Breast epithelium (tissue), 4 donors: ENCODE results near the gene LIPC. TPM values are rescaled to one million over a fixed set of nuclear protein-coding genes. Genes with fewer than 3 reads are reported as not detected.

Source experiments
- DNase-seq, 2 donors: peaks; one replicate each; pipeline ENCODE4 v3.0.0-alpha.2; 2019; ENCODE audit warnings: low spot score in 2 of 2
- H3K27ac ChIP-seq, 2 donors: fragments of 200-600 bp; sonication (generic) in 1 of 2; one replicate each; pipeline ENCODE4 v1.5.1; 2016 to 2019; ENCODE audit warnings: mild to moderate bottlenecking in 1 of 2
- H3K27me3 ChIP-seq, 2 donors: fragments of 200-600 bp; sonication (generic) in 1 of 2; one replicate each; pipeline versions ENCODE4 v1.5.1 to v1.6.0; 2017 to 2019; ENCODE audit warnings: control low read depth in 1 of 2, mild to moderate bottlenecking in 1 of 2
- H3K36me3 ChIP-seq: fragments of 200-600 bp; one replicate; pipeline ENCODE4 v1.5.1; 2019
- H3K4me1 ChIP-seq, 2 donors: fragments of 200-600 bp; sonication (generic); one replicate each; pipeline ENCODE4 v1.5.1; 2016 to 2019; ENCODE audit warnings: control low read depth in 1 of 2
- H3K4me3 ChIP-seq, 3 donors: fragments of 200-600 bp; sonication (generic); 1 replicate in 2 of 3; 2 replicates in 1 of 3; pipeline ENCODE4 v1.5.1; 2016 to 2019; ENCODE audit warnings: mild to moderate bottlenecking in 3 of 3, moderate library complexity in 2 of 3
- H3K9me3 ChIP-seq, 2 donors: fragments of 200-600 bp; sonication (generic) in 1 of 2; one replicate each; pipeline ENCODE4 v1.5.1; 2016 to 2019; ENCODE audit warnings: control low read depth in 1 of 2
- POLR2A ChIP-seq: fragments of 450-650 bp; IDR thresholded peaks from one replicate; pipeline ENCODE4 v1.6.1; 2016; ENCODE audit warnings: antibody characterized with exemption, mild to moderate bottlenecking, moderate library complexity
- POLR2AphosphoS5 ChIP-seq, 3 donors: sonication (generic); formaldehyde crosslinking; IDR thresholded peaks; one replicate each; pipeline ENCODE4 v1.6.1; 2017; ENCODE audit warnings: antibody characterized with exemption in 3 of 3
- intact Hi-C: fragments of 100-400 bp; cut with DNase I; formaldehyde crosslinking; loops from one replicate; pipeline ENCODE4 v1.15.1; 2023; ENCODE audit warnings: low total_unique reads
- total RNA-seq, 3 donors: library from RNA; depleted of rRNA; stranded (reverse); fragments of >200 nt; gene quantifications; one replicate each; pipeline ENCODE4 v1.1.0, GENCODE V29; 2016
- TF ChIP-seq, protein P1 (sequence below), 3 donors: fragments of 450-650 bp; IDR thresholded peaks; one replicate each; pipeline ENCODE4 v1.5.1; 2016 to 2017; ENCODE audit warnings: antibody characterized with exemption in 3 of 3, mild to moderate bottlenecking in 3 of 3, moderate library complexity in 3 of 3

The LIPC gene
- total RNA-seq, 3 donors from 2014 or later = 0.15 to 0.80 TPM; not detected in 1

- H3K27me3 ChIP-seq = no peaks in the 10 kb centered on the region
- H3K27ac ChIP-seq = no peak overlapping the region
- no peaks in the 10 kb centered on the region for H3K4me1 ChIP-seq
- DNase-seq = no peak
- intact Hi-C loops = no loop called here
- no peaks in the 10 kb centered on the region for H3K36me3 ChIP-seq
- H3K9me3 ChIP-seq = no peaks in the 10 kb centered on the region
- no peak overlapping the region for H3K4me3 ChIP-seq
- TF ChIP-seq, protein P1, sequence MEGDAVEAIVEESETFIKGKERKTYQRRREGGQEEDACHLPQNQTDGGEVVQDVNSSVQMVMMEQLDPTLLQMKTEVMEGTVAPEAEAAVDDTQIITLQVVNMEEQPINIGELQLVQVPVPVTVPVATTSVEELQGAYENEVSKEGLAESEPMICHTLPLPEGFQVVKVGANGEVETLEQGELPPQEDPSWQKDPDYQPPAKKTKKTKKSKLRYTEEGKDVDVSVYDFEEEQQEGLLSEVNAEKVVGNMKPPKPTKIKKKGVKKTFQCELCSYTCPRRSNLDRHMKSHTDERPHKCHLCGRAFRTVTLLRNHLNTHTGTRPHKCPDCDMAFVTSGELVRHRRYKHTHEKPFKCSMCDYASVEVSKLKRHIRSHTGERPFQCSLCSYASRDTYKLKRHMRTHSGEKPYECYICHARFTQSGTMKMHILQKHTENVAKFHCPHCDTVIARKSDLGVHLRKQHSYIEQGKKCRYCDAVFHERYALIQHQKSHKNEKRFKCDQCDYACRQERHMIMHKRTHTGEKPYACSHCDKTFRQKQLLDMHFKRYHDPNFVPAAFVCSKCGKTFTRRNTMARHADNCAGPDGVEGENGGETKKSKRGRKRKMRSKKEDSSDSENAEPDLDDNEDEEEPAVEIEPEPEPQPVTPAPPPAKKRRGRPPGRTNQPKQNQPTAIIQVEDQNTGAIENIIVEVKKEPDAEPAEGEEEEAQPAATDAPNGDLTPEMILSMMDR (IDR thresholded peaks at IDR 0.05) = no peak
- TF ChIP-seq POLR2A (no peak), POLR2AphosphoS5 (IDR thresholded peaks at IDR 0.05) (no peak)
Observed at GRCh38 chr15:58503139-58504027, 71.6 kb downstream of the LIPC start.

DNA sequence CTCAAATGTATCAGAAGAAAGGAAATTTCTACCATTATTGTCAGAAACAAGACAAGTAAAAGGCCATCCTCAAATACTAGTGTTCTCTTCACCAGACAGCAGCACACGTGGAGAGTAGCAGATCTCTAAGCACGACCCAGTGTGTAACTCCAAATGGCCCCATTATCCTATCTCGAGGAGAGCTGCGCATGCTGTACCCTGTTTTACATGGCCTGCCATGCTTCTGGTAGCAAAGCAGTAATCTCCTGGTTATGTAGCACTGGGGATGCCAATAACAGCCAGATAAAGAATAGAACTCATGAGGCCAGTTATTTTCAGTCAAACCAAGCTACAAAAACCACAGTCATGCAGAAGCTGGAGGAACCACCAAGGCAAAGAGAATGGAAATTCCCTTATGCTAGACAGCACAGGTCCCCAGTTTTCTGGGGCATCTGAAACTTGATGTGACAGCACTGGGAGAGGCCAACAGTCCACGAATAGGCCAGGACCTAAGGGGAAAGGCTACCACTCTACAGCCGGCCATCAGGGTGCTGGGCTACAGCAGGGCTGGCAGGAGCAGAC lies 73.0 kb downstream of the LIPC start:
- DNase-seq = no peak

DNA sequence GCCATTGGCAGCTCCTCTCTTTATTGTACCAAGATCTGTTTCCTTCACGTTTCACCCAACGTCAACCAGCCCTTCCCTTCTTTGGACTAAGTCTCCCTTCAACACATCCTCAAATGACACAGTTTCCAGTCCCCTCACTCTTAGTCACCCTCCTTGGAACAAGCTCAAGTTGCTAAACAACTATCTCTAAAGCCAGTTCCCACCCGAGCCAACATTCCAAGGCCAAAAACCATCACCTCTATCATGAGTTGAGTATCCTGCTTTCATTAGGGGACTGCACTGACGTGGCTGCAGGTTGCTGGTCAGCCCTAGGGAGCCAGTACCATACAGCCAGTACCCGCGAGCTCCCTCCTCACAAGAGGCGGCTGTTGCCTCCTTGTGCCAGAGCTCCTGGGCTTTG lies 73.8 kb downstream of the LIPC start:
- H3K4me1 ChIP-seq = no peaks in the 10 kb centered on the region
- H3K4me3 ChIP-seq = no peak overlapping the region
- no peak for DNase-seq
- intact Hi-C loops = no loop called here
- H3K27me3 ChIP-seq = no peaks in the 10 kb centered on the region
- TF ChIP-seq POLR2A (no peak), POLR2AphosphoS5 (IDR thresholded peaks at IDR 0.05) (no peak)
- TF ChIP-seq, protein P1 (IDR thresholded peaks at IDR 0.05) = no peak
- no peaks in the 10 kb centered on the region for H3K9me3 ChIP-seq
- no peaks in the 10 kb centered on the region for H3K36me3 ChIP-seq
- H3K27ac ChIP-seq = peak overlapping the region in 1 of 2 donors; percentile 67

More for the DNA sequence above, 73.0 kb downstream of the LIPC start:
- intact Hi-C loops = no loop called here
- H3K36me3 ChIP-seq = no peaks in the 10 kb centered on the region
- no peaks in the 10 kb centered on the region for H3K9me3 ChIP-seq
- no peak overlapping the region for H3K4me3 ChIP-seq
- no peaks in the 10 kb centered on the region for H3K27me3 ChIP-seq
- no peaks in the 10 kb centered on the region for H3K4me1 ChIP-seq
- TF ChIP-seq, protein P1 (IDR thresholded peaks at IDR 0.05) = no peak
- TF ChIP-seq POLR2A (no peak), POLR2AphosphoS5 (IDR thresholded peaks at IDR 0.05) (no peak)
- no peak overlapping the region for H3K27ac ChIP-seq

DNA sequence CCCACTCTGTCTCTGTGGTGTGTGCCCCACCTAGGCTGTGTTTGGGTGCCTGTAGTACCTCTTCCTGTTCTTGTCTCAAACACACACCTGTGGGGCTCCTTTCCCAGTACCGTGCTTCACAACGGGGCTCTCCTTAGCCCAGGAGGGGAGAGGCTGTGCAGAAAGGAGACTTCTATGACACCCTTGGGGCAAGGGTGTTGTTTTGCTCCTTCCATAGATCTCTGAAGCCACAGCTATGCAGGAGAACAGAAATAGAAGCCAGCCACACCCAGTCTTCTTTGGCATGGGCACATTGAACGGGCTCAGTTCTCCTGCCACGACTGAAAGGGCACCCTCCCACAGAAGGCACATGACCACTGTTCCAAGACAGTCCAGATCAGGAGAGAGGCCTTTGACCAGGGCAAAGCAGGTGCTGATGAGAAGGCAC lies 74.3 kb downstream of the LIPC start:
- no peaks in the 10 kb centered on the region for H3K9me3 ChIP-seq
- intact Hi-C loops = no loop called here
- DNase-seq = peak in 1 of 2 donors; percentile 50
- no peaks in the 10 kb centered on the region for H3K36me3 ChIP-seq
- no peaks in the 10 kb centered on the region for H3K27me3 ChIP-seq
- TF ChIP-seq POLR2AphosphoS5 (IDR thresholded peaks at IDR 0.05) (no peak), POLR2A (no peak)
- TF ChIP-seq, protein P1 (IDR thresholded peaks at IDR 0.05) = no peak
- peak overlapping the region; percentile 17 to 67 for H3K27ac ChIP-seq
- no peak overlapping the region for H3K4me3 ChIP-seq
- H3K4me1 ChIP-seq = no peaks in the 10 kb centered on the region
